Neural progenitor cell (in vitro differentiated cells): ENCODE data around the gene GUCY2C. TPM values are rescaled to one million over a fixed set of nuclear protein-coding genes. Genes with fewer than 3 reads are reported as not detected.

Source experiments
- DNase-seq: peaks from one replicate; pipeline ENCODE4 v3.0.0-alpha.2; 2016; ENCODE audit warnings: low spot score
- H2AFZ ChIP-seq: fragments of 200-600 bp; sonication (generic); replicated peaks from 2 replicates; pipeline ENCODE4 v1.6.1; 2016; ENCODE audit warnings: antibody characterized with exemption
- H3F3A ChIP-seq: fragments of 200-600 bp; sonication (generic); 2 replicates; pipeline ENCODE4 v1.6.1; 2016; ENCODE audit warnings: antibody characterized with exemption, low read depth
- H3K27ac ChIP-seq: fragments of 200-600 bp; sonication (generic); 2 replicates; pipeline ENCODE4 v1.5.1; 2016; ENCODE audit warnings: mild to moderate bottlenecking
- H3K27me3 ChIP-seq: fragments of 200-600 bp; sonication (generic); 2 replicates; pipeline ENCODE4 v1.6.1; 2016; ENCODE audit warnings: mild to moderate bottlenecking, moderate library complexity
- H3K36me3 ChIP-seq: fragments of 200-600 bp; sonication (generic); 2 replicates; pipeline ENCODE4 v1.5.1; 2016
- H3K4me1 ChIP-seq: fragments of 200-600 bp; sonication (generic); 2 replicates; pipeline ENCODE4 v1.6.1; 2016; ENCODE audit warnings: mixed run types
- H3K4me2 ChIP-seq: fragments of 200-600 bp; sonication (generic); 2 replicates; pipeline ENCODE4 v1.6.1; 2016
- H3K4me3 ChIP-seq: fragments of 200-600 bp; sonication (generic); 2 replicates; pipeline ENCODE4 v1.5.1; 2016
- H3K79me2 ChIP-seq: fragments of 200-600 bp; sonication (generic); 2 replicates; pipeline ENCODE4 v1.6.1; 2016; ENCODE audit warnings: low read depth
- H3K9ac ChIP-seq: fragments of 200-600 bp; sonication (generic); 2 replicates; pipeline ENCODE4 v1.6.1; 2016
- H3K9me3 ChIP-seq: fragments of 200-600 bp; sonication (generic); 2 replicates; pipeline ENCODE4 v1.5.1; 2016; ENCODE audit warnings: low read depth
- H4K20me1 ChIP-seq: fragments of 200-600 bp; sonication (generic); 2 replicates; pipeline ENCODE4 v1.6.1; 2016; ENCODE audit warnings: low read depth
- H3K27ac Mint-ChIP-seq: 3 replicates; pipeline ENCODE4 v1.8.0; 2021; ENCODE audit warnings: mixed read lengths
- H3K27me3 Mint-ChIP-seq: 2 replicates; pipeline ENCODE4 v1.8.0; 2022; ENCODE audit warnings: low read depth, mild to moderate bottlenecking, inconsistent platforms, moderate library complexity, mixed read lengths; ENCODE audit not compliant: insufficient read depth
- H3K36me3 Mint-ChIP-seq: 3 replicates; pipeline ENCODE4 v1.8.0; 2021; ENCODE audit warnings: mixed read lengths
- H3K4me1 Mint-ChIP-seq: 3 replicates; pipeline ENCODE4 v1.8.0; 2021; ENCODE audit warnings: mixed read lengths
- H3K4me3 Mint-ChIP-seq: 3 replicates; pipeline ENCODE4 v1.8.0; 2021; ENCODE audit warnings: mild to moderate bottlenecking, moderate library complexity, mixed read lengths
- H3K9me3 Mint-ChIP-seq: 3 replicates; pipeline ENCODE4 v1.8.0; 2020; ENCODE audit warnings: mixed read lengths
- EZH2 ChIP-seq: fragments of 200-600 bp; sonication (generic); IDR thresholded peaks from 2 replicates; pipeline ENCODE4 v1.6.1; 2017; ENCODE audit warnings: antibody characterized with exemption, mild to moderate bottlenecking, moderate library complexity
- EZH2phosphoT487 ChIP-seq: fragments of 200-600 bp; sonication (generic); IDR thresholded peaks from 2 replicates; pipeline ENCODE4 v1.6.1; 2017; ENCODE audit warnings: antibody characterized with exemption
- total RNA-seq: library from RNA; depleted of rRNA; stranded (reverse); fragments of >200 nt; gene quantifications from 2 replicates; pipeline ENCODE4 v1.2.3, GENCODE V29; 2015; ENCODE audit warnings: low replicate concordance
- TF ChIP-seq, protein P1 (sequence below): fragments of 200-600 bp; sonication (generic); IDR thresholded peaks from 2 replicates; pipeline ENCODE4 v1.5.1; 2017; ENCODE audit warnings: antibody characterized with exemption, mild to moderate bottlenecking

The GUCY2C gene
- not detected in 2 replicates for total RNA-seq

DNA sequence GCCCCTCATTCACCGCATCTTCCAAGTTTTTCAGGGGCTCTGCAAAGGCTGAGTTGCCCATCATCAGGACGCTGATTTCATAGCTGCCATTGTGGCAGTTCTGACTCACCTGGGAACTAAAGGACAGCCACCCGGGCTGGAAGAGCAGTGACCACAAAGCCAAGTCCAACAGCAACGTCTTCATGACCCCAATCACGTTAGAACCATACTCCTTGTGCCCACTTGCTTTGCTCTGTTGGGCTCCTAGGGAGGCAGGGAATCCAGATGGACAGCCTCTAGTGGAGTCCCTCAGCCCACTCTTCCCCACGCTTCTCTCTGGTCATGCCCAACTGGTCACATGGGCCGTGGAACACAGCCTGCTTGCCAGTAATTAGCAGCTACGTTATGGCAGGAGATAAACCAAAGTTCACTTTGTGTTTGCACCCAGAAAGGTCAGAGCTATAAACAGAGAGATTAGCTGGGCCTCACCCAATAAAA lies at the start of gene GUCY2C:
Gene GUCY2C, minus strand, starts transcription at position 335 of the 477 bp plus-strand sequence. Its CDS starts 151 bp downstream, at position 184.
- no peaks in the 10 kb centered on the region for H3K9me3 Mint-ChIP-seq
- Histone ChIP-seq H3K9me3 (no peaks in the 10 kb centered on the region), H4K20me1 (no peaks in the 10 kb centered on the region), H3K9ac (no peak within 1 kb of the TSS), H3K36me3 (no peaks in the 10 kb centered on the region), H3K4me2 (no peak within 1 kb of the TSS), H3F3A (no peaks in the 10 kb centered on the region), H2AFZ (no peak within 1 kb of the TSS), H3K27me3 (no peaks in the 10 kb centered on the region), H3K4me3 (no peak within 1 kb of the TSS), H3K4me1 (no peaks in the 10 kb centered on the region), H3K79me2 (no peaks in the 10 kb centered on the region), H3K27ac (no peak within 1 kb of the TSS)
- no peak within 1 kb of the TSS for H3K27ac Mint-ChIP-seq
- H3K4me1 Mint-ChIP-seq, result no peaks in the 10 kb centered on the region
- TF ChIP-seq EZH2phosphoT487, result no peak
- TF ChIP-seq, protein P1, sequence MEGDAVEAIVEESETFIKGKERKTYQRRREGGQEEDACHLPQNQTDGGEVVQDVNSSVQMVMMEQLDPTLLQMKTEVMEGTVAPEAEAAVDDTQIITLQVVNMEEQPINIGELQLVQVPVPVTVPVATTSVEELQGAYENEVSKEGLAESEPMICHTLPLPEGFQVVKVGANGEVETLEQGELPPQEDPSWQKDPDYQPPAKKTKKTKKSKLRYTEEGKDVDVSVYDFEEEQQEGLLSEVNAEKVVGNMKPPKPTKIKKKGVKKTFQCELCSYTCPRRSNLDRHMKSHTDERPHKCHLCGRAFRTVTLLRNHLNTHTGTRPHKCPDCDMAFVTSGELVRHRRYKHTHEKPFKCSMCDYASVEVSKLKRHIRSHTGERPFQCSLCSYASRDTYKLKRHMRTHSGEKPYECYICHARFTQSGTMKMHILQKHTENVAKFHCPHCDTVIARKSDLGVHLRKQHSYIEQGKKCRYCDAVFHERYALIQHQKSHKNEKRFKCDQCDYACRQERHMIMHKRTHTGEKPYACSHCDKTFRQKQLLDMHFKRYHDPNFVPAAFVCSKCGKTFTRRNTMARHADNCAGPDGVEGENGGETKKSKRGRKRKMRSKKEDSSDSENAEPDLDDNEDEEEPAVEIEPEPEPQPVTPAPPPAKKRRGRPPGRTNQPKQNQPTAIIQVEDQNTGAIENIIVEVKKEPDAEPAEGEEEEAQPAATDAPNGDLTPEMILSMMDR, result no peak
- no peak for TF ChIP-seq EZH2
- H3K27me3 Mint-ChIP-seq, result peaks cover 2% of the 10 kb centered on the region
- no peaks in the 10 kb centered on the region for H3K36me3 Mint-ChIP-seq
- DNase-seq, result no peak
- no peak within 1 kb of the TSS for H3K4me3 Mint-ChIP-seq

DNA sequence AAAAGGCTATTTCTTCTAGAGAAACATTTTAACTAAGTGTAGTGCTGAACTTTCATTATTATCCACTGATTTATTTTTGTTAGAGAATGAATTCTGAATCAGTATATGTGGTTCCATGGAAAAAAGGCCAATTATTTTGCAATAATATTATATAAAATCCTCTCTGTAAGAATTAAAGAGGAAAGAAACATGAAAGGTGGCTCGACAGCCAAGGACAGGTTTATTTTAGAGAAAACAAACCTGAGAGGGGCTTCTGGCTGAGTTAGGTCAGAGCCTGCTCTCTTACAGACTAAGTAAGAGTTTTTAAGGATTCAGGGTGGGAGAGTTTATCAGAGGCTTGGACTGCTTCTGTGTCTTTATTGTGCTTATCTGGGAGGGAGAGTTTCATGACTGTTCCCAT lies 46.7 kb upstream of the GUCY2C start:
- no peak overlapping the region for H3K9ac ChIP-seq
- H3F3A ChIP-seq, result no peaks in the 10 kb centered on the region
- no peak overlapping the region for H3K4me3 Mint-ChIP-seq
- H3K27ac Mint-ChIP-seq, result no peak overlapping the region
- H2AFZ ChIP-seq, result no peak overlapping the region
- no peaks in the 10 kb centered on the region for H3K27me3 Mint-ChIP-seq
- no peaks in the 10 kb centered on the region for H3K79me2 ChIP-seq
- H3K9me3 ChIP-seq, result no peaks in the 10 kb centered on the region
- no peak overlapping the region for H3K27ac ChIP-seq
- no peak for DNase-seq
- no peaks in the 10 kb centered on the region for H3K4me1 Mint-ChIP-seq
- H3K4me2 ChIP-seq, result no peak overlapping the region
- no peaks in the 10 kb centered on the region for H3K36me3 Mint-ChIP-seq
- TF ChIP-seq, protein P1, result no peak
- TF ChIP-seq EZH2phosphoT487 (no peak), EZH2 (no peak)
- no peaks in the 10 kb centered on the region for H3K27me3 ChIP-seq
- H3K9me3 Mint-ChIP-seq, result peaks cover 10% of the 10 kb centered on the region
- no peak overlapping the region for H3K4me3 ChIP-seq
- H3K4me1 ChIP-seq, result no peaks in the 10 kb centered on the region
- no peaks in the 10 kb centered on the region for H4K20me1 ChIP-seq
- no peaks in the 10 kb centered on the region for H3K36me3 ChIP-seq

DNA sequence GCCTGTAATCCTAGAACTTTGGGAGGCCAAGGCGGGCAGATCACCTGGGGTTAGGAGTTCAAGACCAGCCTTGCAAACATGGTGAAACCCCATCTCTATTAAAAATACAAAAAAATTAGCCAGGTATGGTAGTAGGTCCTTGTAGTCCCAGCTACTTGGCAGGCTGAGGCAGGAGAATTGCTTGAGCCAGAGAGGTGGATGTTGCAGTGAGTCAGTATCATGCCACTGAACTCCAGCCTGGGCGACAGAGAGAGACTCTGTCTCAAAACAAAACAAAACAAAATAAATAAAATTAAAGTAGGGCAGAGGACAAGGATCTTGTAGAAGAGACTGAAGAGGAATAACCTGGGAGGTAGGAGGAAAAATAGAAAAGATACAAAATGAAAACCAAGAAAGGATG lies 45.5 kb upstream of the GUCY2C start:
- Histone ChIP-seq H2AFZ (no peak overlapping the region), H3K4me1 (no peaks in the 10 kb centered on the region), H3K27ac (no peak overlapping the region), H4K20me1 (no peaks in the 10 kb centered on the region), H3K36me3 (no peaks in the 10 kb centered on the region), H3F3A (no peaks in the 10 kb centered on the region), H3K27me3 (no peaks in the 10 kb centered on the region), H3K4me3 (no peak overlapping the region), H3K4me2 (no peak overlapping the region), H3K79me2 (no peaks in the 10 kb centered on the region), H3K9me3 (no peaks in the 10 kb centered on the region), H3K9ac (no peak overlapping the region)
- H3K27me3 Mint-ChIP-seq, result no peaks in the 10 kb centered on the region
- H3K36me3 Mint-ChIP-seq, result no peaks in the 10 kb centered on the region
- no peak for DNase-seq
- no peak overlapping the region for H3K27ac Mint-ChIP-seq
- H3K4me1 Mint-ChIP-seq, result no peaks in the 10 kb centered on the region
- peaks cover 10% of the 10 kb centered on the region for H3K9me3 Mint-ChIP-seq
- no peak for TF ChIP-seq EZH2phosphoT487
- TF ChIP-seq, protein P1, result no peak
- TF ChIP-seq EZH2, result no peak
- H3K4me3 Mint-ChIP-seq, result no peak overlapping the region
